MM.1S (cell line): ENCODE data around the gene TRPC3.

Experiments used
- DNase-seq: peaks from one replicate; pipeline ENCODE4 v3.0.0-alpha.2; 2015
- H2AFZ ChIP-seq: fragments of 300-600 bp; sonication (generic); 2 replicates; pipeline ENCODE4 v1.6.0; 2016; ENCODE audit warnings: antibody characterized with exemption, low read length
- H3F3A ChIP-seq: fragments of 300-600 bp; sonication (generic); 2 replicates; pipeline ENCODE4 v1.6.1; 2016; ENCODE audit warnings: mild to moderate bottlenecking, antibody characterized with exemption, low read length, moderate library complexity, mixed read lengths; ENCODE audit not compliant: insufficient read depth
- H3K27ac ChIP-seq: fragments of 300-600 bp; sonication (generic); 2 replicates; pipeline ENCODE4 v1.5.1; 2016; ENCODE audit warnings: mild to moderate bottlenecking, low read length
- H3K27me3 ChIP-seq: fragments of 300-600 bp; sonication (generic); replicated peaks from 2 replicates; pipeline ENCODE4 v1.6.0; 2016; ENCODE audit warnings: low read length; ENCODE audit not compliant: insufficient read depth
- H3K36me3 ChIP-seq: fragments of 300-600 bp; sonication (generic); replicated peaks from 2 replicates; pipeline ENCODE4 v1.6.1; 2016; ENCODE audit warnings: mild to moderate bottlenecking, low read length, mixed read lengths; ENCODE audit not compliant: insufficient read depth
- H3K4me1 ChIP-seq: fragments of 300-600 bp; sonication (generic); 2 replicates; pipeline ENCODE4 v1.6.1; 2016; ENCODE audit warnings: low read length, mixed read lengths
- H3K4me2 ChIP-seq: fragments of 300-600 bp; sonication (generic); 2 replicates; pipeline ENCODE4 v1.6.0; 2016; ENCODE audit warnings: low read depth, low read length
- H3K4me3 ChIP-seq: fragments of 300-600 bp; sonication (generic); 2 replicates; pipeline ENCODE4 v1.5.1; 2016; ENCODE audit warnings: low read length, mixed read lengths
- H3K79me2 ChIP-seq: fragments of 300-600 bp; sonication (generic); 2 replicates; pipeline ENCODE4 v1.6.1; 2016; ENCODE audit warnings: mixed run types, low read length, mixed read lengths
- H3K9ac ChIP-seq: fragments of 300-600 bp; sonication (generic); 2 replicates; pipeline ENCODE4 v1.6.1; 2016; ENCODE audit warnings: low read length, mixed read lengths
- H3K9me2 ChIP-seq: fragments of 300-600 bp; sonication (generic); replicated peaks from 2 replicates; pipeline ENCODE4 v1.6.1; 2016; ENCODE audit warnings: mild to moderate bottlenecking, low read length, mixed read lengths; ENCODE audit not compliant: insufficient read depth
- H3K9me3 ChIP-seq: fragments of 300-600 bp; sonication (generic); replicated peaks from 2 replicates; pipeline ENCODE4 v1.6.1; 2016; ENCODE audit warnings: mild to moderate bottlenecking, low read length, mixed read lengths; ENCODE audit not compliant: insufficient read depth
- H4K20me1 ChIP-seq: fragments of 300-600 bp; sonication (generic); 2 replicates; pipeline ENCODE4 v1.6.1; 2016; ENCODE audit warnings: mild to moderate bottlenecking, low read length, moderate library complexity, mixed read lengths; ENCODE audit not compliant: insufficient read depth
- CTCF ChIP-seq: fragments of 300-600 bp; sonication (generic); IDR thresholded peaks from 2 replicates; pipeline ENCODE4 v1.5.1; 2016; ENCODE audit warnings: antibody characterized with exemption, low read length, mixed read lengths
- EZH2 ChIP-seq: fragments of 300-600 bp; sonication (generic); optimal IDR thresholded peaks from 2 replicates; pipeline ENCODE3; 2017; ENCODE audit warnings: low read depth, mild to moderate bottlenecking, antibody characterized with exemption, low read length, mixed read lengths
- EZH2phosphoT487 ChIP-seq: fragments of 300-600 bp; sonication (generic); IDR thresholded peaks from 2 replicates; pipeline ENCODE4 v1.6.1; 2018; ENCODE audit warnings: antibody characterized with exemption, low read length

TRPC3 gene

GRCh38 chr4:121995790-121996537 lies 44.1 kb upstream of the TRPC3 start:
- Histone ChIP-seq H2AFZ (no peak overlapping the region), H3K36me3 (no peaks in the 10 kb centered on the region), H3K79me2 (no peaks in the 10 kb centered on the region), H3K27ac (no peak overlapping the region), H3K9ac (no peak overlapping the region), H3K27me3 (no peaks in the 10 kb centered on the region), H3K4me2 (no peak overlapping the region), H3K4me1 (no peaks in the 10 kb centered on the region), H4K20me1 (no peaks in the 10 kb centered on the region), H3K4me3 (no peak overlapping the region), H3F3A (no peaks in the 10 kb centered on the region), H3K9me3 (no peaks in the 10 kb centered on the region), H3K9me2 (no peaks in the 10 kb centered on the region)
- TF ChIP-seq EZH2 (no peak), CTCF (no peak), EZH2phosphoT487 (no peak)
- DNase-seq = no peak

- no peak overlapping the region for H3K4me2 ChIP-seq
- H4K20me1 ChIP-seq = no peaks in the 10 kb centered on the region
- no peak overlapping the region for H2AFZ ChIP-seq
- H3K27me3 ChIP-seq = no peaks in the 10 kb centered on the region
- H3K4me1 ChIP-seq = no peaks in the 10 kb centered on the region
- H3K27ac ChIP-seq = no peak overlapping the region
- H3K36me3 ChIP-seq = no peaks in the 10 kb centered on the region
- H3K79me2 ChIP-seq = no peaks in the 10 kb centered on the region
- H3F3A ChIP-seq = no peaks in the 10 kb centered on the region
- no peak for DNase-seq
- no peaks in the 10 kb centered on the region for H3K9me3 ChIP-seq
- no peak overlapping the region for H3K9ac ChIP-seq
- no peak overlapping the region for H3K4me3 ChIP-seq
- H3K9me2 ChIP-seq = no peaks in the 10 kb centered on the region
- TF ChIP-seq CTCF (no peak), EZH2 (no peak), EZH2phosphoT487 (no peak)
Measured at GRCh38 chr4:121991968-121992367, 40.1 kb upstream of the TRPC3 start.

GRCh38 chr4:121990489-121990888 lies 38.6 kb upstream of the TRPC3 start:
- H3K27me3 ChIP-seq = no peaks in the 10 kb centered on the region
- H3K27ac ChIP-seq = no peak overlapping the region
- TF ChIP-seq CTCF = no peak
- TF ChIP-seq EZH2 = no peak
- TF ChIP-seq EZH2phosphoT487 = no peak
- H3K79me2 ChIP-seq = no peaks in the 10 kb centered on the region
- no peak overlapping the region for H2AFZ ChIP-seq
- no peaks in the 10 kb centered on the region for H3K36me3 ChIP-seq
- no peak overlapping the region for H3K4me2 ChIP-seq
- no peak overlapping the region for H3K4me3 ChIP-seq
- H3F3A ChIP-seq = no peaks in the 10 kb centered on the region
- H3K9me3 ChIP-seq = no peaks in the 10 kb centered on the region
- H3K9me2 ChIP-seq = no peaks in the 10 kb centered on the region
- H4K20me1 ChIP-seq = no peaks in the 10 kb centered on the region
- no peak overlapping the region for H3K9ac ChIP-seq
- DNase-seq = no peak
- H3K4me1 ChIP-seq = no peaks in the 10 kb centered on the region
